Esophagus muscularis mucosa (tissue), 3 donors: Measurements from ENCODE around the gene SLC35G6.

Experiments used
- POLR2A ChIP-seq: fragments of 450-650 bp; IDR thresholded peaks from one replicate; pipeline ENCODE4 v1.6.1; 2017; ENCODE audit warnings: antibody characterized with exemption, moderate library complexity, mild to moderate bottlenecking, low read depth
- TF ChIP-seq, protein P1 (sequence below), 3 experiments: fragments of 200-600 bp in 2 of 3; fragments of 450-650 bp in 1 of 3; sonication (generic) in 2 of 3; IDR thresholded peaks; one replicate each; pipeline ENCODE4 v1.5.1; 2017 to 2019; ENCODE audit warnings: antibody characterized with exemption in 3 of 3, mild to moderate bottlenecking in 2 of 3, moderate library complexity in 1 of 3

DNA sequence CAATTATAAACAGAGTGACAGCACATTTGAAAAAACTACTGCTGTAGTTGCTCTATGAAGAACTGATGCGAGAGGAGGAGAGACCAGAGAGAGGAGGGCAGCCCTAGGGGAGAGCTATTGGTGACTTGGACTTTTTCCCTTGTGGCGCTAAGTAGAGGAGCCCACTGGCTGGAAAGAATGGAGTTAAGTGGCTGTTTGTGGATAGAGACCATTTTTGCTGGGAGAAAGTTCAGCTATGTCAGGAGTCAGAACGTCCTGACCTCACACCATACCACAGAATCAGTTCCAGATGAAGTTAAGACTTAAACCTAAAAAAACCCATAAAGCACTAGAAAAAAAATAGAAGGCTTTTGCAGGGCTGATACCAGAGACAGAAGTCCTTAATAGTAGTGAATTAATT is 4.9 kb downstream of the SLC35G6 start:
- TF ChIP-seq, protein P1, sequence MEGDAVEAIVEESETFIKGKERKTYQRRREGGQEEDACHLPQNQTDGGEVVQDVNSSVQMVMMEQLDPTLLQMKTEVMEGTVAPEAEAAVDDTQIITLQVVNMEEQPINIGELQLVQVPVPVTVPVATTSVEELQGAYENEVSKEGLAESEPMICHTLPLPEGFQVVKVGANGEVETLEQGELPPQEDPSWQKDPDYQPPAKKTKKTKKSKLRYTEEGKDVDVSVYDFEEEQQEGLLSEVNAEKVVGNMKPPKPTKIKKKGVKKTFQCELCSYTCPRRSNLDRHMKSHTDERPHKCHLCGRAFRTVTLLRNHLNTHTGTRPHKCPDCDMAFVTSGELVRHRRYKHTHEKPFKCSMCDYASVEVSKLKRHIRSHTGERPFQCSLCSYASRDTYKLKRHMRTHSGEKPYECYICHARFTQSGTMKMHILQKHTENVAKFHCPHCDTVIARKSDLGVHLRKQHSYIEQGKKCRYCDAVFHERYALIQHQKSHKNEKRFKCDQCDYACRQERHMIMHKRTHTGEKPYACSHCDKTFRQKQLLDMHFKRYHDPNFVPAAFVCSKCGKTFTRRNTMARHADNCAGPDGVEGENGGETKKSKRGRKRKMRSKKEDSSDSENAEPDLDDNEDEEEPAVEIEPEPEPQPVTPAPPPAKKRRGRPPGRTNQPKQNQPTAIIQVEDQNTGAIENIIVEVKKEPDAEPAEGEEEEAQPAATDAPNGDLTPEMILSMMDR (IDR thresholded peaks at IDR 0.05) = no peak
- no peak for TF ChIP-seq POLR2A
